HUDEP-2 (cell line): ENCODE data around the gene RELCH.

Experiments
- DNase-seq, 76 experiments: peaks; one replicate each; lab custom pipeline; 2025; ENCODE audit not compliant: unreplicated experiment in 76 of 76; lab: John Stamatoyannopoulos, UW

Gene RELCH

GRCh38 chr18:62318228-62319180 is 131.4 kb downstream of the RELCH start:
- peak in 42 of 76 experiments; percentile 1 to 81 (median 28) for DNase-seq

- DNase-seq, result no peak
These were observed 134.1 kb downstream of the RELCH start for GRCh38 chr18:62321201-62321600.

DNA sequence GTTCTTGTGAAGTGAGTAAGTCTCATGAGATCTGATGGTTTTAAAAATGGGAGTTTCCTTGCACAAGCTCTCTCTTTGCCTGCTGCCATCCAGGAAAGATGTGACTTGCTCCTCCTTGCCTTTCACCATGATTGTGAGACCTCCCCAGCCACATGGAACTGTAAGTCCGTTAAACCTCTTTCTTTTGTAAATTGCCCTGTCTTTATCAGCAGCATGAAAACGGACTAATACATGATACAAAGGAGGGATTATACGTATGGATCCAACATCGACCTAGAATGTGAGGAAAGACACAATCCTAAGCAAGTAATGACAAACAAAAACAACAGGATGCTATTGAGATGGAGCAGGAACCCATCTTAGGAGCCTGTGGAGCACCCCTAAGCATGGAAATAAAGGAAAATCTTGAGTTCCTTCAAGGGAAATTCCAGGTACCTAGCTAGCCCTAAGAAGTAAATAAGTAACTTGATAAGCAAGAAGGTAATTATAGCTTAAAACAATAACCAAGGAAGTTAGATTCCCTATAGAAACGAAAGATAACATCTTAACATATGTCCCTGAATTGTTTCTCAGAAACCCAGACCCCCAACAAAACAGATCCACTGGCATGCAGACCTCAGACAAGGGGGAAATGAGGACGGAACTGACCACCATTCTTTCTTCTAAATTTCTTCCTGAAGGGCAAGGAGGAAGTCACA is 136.6 kb downstream of the RELCH start:
- no peak for DNase-seq

DNA sequence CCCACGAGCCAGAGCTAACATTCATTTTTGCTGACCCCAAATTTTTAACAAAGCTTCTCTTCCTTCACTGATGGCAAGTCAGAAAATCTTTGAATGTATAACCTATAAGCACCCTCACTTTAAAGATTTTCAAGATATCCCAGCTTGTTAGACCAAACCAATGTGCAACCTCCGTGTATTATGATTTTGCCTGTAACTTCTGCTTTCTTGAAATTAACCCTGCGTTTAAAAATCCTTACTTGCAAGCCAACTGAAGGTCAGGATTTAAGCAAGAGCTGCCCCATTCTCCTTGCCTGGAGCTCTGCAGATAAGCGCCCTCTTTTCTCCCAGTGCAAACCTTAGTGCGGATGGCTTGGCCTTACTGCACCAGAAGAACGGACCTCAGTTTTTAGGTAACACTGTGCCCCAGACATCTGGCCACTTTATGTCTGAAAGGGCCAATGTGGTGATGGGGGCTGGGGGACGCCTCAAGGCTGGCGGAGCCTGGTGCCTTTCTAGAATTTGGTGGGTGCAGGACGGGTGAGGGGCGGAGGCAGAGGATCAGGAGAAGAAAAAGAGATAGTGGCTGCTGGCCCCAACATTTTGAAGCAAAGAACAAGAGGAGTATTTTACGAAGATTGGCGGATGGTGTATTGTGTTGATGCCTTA is 137.2 kb downstream of the RELCH start:
- peak in 6 of 76 experiments; percentile 11 to 41 (median 22) for DNase-seq

DNA sequence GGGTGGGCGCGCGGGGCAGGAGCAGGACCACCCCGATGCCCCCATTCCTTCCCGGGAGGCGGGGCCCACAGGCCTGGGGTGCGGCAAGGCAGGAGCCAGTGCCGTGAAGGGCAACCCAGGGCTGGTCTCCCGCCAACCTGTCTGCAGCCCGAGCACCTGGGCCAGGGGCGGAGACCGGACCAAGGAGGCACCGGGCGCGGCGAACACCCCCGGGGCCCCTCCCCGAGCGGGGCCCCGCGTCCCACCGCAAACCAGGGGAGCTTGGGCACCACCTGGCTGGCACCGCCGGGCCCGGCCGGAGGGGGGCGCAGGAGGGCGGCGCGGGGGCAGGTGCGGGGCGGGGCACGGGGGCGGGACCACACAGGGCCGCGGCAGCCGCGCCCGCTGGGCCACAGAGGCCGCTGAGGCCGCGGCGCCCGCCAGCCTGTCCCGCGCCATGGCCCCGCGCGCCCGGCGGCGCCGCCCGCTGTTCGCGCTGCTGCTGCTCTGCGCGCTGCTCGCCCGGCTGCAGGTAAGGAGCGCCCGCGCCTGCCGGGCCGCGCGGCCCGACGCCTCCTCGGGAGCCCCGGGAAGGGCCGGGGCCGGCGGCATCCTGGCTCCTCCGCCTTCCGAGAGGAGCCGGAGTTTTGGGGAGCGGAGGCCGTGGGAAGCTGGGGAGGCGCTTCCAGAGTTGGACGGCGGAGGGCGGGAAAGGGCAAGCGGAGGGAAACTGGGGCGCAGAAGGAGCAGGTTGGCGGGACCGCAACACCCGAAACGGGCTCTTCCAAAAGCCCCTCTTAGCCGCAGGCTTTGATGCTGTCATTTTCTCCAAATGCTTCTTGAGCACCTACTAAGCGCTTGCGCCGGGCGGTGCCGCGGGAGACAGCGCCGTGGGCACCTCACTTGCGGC is 138.1 kb downstream of the RELCH start, which contains the start of gene TNFRSF11A:
Gene TNFRSF11A, plus strand, starts transcription at position 394 of the 889 bp plus-strand sequence. Its CDS starts 43 bp downstream, at position 437.
- peak in 46 of 76 experiments; percentile 11 to 66 (median 39) for DNase-seq

DNA sequence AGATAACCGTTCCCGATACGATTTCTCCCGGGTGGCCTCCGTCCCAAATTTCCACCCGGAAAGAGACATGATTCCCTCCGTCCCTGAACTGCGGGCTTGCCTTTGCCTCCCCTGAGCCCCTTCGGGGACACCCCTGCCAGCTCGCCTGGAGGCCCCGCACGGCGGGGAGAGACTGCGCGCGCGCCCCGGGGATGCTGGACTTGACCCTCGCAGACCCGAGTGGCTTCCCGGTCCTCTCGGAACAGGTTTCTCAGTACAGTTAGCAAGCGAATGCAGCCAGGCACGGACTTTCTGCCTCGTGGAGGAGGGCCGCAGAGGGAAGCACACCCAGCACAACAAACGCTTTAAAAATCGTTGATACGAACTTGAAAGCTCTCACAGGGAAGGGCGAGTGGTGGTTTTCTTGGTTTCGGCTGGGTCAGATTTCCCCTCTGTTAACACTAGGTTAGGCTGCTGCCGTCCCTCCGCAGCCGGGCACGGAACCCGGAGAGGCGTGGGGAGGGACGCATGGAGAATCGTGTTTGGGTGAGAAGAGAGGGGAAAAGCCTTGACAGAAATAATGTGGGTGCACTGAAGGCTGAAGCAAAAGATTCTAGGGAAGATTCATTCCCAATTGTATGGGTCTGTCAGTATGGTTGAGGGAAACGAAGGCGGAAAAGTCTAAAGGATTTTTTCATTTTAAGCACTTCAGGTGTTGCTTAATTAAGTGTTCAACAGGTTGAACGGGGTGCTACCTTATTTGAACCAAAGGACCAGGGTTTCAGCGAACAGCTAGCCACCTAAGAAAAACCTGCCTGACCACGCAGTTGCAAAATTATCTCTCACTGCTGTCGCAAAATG is 139.0 kb downstream of the RELCH start:
- peak in 6 of 76 experiments; percentile 10 to 20 (median 16) for DNase-seq

GRCh38 chr18:62326646-62327348 is 139.7 kb downstream of the RELCH start:
- DNase-seq, result no peak

- no peak for DNase-seq
These were observed 140.9 kb downstream of the RELCH start for GRCh38 chr18:62327977-62328376.

DNA sequence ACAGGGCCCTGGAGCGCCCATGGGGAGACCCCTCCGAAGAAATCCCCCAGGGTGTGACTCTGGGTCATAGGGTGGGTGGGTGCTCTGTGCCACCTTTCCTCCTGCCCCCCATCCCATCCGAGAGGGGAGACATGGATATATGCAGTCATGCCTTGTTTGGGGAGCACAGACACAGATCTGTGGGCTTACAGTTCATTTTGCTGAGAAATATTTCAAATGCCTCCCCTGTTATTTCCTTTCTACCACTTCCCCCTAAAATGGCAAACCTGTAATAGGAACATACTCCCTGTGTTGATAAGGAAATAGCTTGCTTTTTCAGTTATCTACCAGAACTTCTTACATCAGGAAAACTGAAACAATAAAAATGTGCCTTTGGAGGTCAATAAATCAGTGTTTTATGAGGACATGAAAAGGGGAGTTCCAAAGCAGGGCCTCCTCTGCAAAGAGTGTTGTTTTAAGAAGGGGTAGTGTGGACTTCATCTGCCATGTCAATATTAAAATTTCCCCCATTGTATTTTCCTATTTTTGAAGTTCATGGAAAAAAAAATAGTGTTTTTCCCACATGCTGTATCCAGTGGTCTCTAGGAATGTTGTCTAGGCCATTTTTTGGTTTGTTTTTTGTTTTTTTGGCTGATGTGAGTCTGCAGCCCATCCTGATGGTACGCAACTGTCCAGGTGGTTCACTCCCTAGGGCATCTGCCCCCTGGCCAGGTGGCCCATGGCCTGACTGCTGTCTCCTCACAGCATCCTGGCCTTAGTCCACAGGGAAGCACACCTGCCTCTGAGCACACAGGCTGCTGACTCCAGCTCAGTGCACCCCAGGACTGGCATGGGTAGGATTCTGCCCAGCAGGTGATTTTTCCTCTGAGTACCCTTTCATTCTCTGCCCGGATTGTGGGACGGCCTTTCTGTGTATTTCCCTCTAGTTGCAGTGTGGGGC is 141.8 kb downstream of the RELCH start:
- DNase-seq, result no peak

DNA sequence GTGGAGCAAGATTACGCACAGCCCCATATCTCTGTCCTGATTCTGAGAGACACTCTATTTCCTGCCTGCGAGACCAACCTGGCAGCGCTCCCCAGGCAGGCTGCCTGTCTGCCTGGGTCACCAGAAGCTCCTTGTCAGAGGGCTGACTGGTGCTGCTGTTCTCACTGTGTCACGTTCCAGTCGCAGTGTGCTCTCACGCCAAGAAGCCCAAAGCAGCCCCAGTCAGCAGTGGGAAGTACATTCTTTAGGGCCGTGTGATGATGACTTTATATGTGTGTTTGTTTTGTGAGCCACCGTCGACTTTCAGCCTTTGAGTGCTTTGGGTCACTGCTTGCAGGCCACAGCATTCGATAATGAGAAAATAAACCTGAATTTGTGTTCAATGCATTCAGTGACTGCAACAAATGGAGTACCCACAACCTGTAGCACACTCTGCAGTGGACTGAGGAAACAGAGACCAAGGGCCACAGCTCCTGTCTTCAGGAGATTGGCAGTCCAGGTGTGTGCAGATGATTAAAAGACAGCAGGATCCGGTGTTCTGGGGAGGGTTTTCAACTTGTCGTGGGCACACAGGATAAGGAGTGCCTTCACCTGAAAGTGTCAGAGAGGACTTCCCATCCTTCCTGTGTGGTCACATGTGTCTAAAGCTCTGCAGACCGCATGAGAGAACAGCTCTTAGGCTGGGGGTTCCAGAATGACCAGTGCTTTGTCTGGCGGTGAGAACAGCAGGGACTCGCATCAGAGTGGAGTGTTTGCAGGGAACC is 142.8 kb downstream of the RELCH start:
- peak in 22 of 76 experiments; percentile 2 to 53 (median 32) for DNase-seq

DNA sequence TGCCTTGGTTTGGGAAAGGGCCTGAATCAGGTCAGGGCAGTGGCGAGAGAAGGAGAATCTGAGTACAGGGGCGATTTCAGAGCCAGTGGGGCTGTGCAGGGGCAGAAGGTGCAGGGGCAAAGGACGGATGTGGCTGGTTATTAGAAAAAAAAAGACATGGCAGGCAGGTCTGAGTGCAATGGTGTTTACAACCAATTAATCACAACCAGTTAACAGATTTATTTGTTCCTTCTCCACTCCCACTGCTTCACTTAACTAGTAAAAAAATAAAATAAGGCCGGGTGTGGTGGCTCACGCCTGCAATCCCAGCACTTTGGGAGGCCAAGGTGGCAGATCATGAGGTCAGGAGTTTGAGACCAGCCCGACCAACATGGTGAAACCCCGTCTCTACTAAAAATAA is 143.6 kb downstream of the RELCH start:
- no peak for DNase-seq

- DNase-seq, result peak in 1 of 76 experiments; percentile 25
These were observed 144.7 kb downstream of the RELCH start for GRCh38 chr18:62331581-62332356.

- DNase-seq, result no peak
These were observed 145.4 kb downstream of the RELCH start for GRCh38 chr18:62332431-62332830.

DNA sequence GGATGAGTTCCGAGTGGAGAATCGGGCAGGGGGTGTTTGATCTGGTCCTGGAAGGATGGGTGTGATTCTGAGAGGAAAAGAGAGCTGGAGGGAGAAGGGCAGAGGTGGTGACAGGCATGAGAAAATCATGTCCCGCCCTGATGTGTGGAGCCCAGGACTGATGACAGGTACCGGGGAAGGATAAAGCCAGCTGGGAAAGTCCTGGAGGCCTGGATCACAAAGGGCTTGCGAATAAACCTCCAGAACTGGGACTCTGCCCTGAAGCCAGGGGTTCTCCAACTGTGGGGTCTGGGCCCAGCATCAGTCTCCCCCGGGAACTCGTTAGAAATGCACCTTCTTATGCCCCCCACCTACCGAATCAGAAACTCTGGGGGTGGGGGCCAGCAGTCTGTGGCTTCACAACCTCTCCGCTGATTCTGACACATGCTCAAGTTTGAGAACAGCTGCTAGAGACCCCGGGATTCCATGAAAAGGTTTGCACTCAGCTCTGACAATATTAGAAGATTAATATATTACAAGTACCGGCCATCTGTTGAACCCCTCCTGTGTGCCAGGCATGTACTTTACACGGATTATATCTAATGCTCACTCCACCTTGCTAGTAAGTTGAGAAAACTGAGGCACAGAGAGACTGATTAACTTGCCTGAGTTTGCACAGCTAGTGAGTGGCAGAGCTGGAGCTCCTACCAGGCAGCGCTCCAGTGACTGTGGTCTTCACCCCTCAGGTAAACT is 146.1 kb downstream of the RELCH start:
- no peak for DNase-seq

GRCh38 chr18:62334120-62334519 is 147.1 kb downstream of the RELCH start:
- DNase-seq, result no peak
